Measurements from ENCODE around the gene LRRC27.

- TF ChIP-seq CTCF (IDR thresholded peaks at IDR 0.05) (no peak), POLR2A (IDR thresholded peaks at IDR 0.05) (no peak)
These were observed 93.2 kb downstream of the LRRC27 start for GRCh38 chr10:132425029-132425756.
